Activated naive CD4-positive, alpha-beta T cell treated with anti-CD3 and anti-CD28 coated beads, Interleukin-2, amount 50 U/mL, for 16 hours (primary cell): ENCODE data around the gene VWA5B2.
A peak's percentile ranks its signal among the peaks of the same experiment; 100 is the strongest.

ENCODE experiments used
- DNase-seq: peaks from one replicate; pipeline ENCODE4 v3.0.0-alpha.2; 2020

VWA5B2 gene

GRCh38 chr3:184227481-184227935 lies 1.9 kb upstream of the VWA5B2 start:
- DNase-seq, result peak; percentile 57

DNA sequence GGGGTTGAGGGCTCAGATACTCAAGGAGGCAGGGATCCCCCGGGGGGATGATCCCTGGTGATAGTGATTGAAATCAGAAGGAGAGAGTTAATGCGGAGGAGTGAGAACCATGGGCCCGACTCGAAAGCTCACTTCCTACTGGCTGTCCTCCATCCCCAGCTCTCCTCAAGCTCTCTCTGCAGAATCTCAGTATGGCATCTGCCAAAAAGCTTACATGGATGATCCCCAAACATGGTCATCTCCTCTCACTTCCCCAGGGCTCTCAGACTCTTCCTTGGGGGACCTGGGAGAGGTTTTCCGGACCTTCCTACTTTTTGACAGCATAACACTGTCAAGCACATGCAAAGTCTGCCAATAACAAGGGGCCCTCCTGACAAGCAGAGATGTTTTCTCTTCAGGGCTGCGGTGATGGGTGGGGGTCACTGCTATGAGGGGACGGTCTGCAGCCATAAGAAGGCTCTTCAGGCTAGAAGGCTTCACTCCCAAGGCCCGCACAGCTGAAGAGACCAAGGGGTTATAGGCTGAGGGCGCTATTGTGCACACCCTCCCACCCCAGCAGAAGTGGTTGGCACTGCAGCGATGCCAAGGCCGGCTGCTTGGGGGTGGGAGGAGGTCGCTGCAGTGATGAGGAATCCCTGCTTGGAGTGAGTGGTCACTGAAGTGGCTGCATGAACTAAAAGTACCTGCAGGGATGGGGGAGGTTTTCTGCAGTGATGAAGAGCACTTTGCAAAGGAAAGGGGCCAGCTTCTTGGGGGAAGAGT lies 828 bp upstream of the VWA5B2 start:
- DNase-seq, result no peak

- no peak for DNase-seq
Observed at GRCh38 chr3:184230081-184230602, 757 bp downstream of the VWA5B2 start.

DNA sequence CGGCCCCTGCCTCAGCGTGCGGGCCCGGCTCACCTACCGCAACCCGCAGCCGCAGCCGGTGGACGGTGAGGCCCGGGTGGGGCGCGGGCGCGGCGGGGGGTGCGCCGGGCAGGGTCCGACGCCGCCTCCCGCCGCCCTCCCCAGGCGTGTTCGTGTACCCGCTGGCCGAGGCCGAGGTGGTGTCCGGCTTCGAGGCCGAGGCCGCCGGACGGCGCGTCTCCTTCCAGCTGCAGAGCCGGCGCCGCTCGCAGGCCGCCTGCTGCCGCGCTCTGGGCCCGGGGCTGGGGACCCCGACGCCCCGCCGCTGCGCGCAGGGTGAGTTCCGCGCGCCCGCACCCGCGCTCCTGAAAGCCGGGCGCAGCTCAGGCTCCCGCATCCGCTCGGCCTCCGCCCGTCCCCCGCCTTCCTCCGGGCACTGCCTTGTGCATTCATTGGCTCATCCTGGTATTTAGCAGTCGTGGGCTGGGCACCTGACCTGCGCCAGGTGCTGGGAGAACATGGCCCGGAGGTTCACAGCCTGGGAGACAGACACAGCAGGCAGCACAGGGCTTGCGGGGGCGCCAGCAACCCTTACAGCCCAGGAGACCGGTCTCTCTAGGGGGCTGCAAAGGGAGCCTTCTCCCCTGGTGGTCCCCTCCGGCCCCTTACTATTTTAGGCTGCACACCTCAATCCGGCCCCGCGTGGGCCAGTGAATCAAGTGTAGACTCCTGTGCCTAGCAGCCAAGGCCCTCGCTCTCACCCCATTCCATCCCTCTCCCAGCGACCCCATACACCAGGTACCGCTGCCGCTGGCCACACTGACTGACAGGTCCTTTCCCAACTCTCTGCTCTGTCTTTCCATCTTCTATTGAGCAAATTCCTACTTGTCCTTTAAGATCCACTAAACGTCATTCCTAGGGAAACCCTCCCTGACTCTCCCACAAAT lies 1.5 kb downstream of the VWA5B2 start:
- DNase-seq, result no peak

GRCh38 chr3:184231671-184232070 lies 2.3 kb downstream of the VWA5B2 start:
- no peak for DNase-seq

- no peak for DNase-seq
Observed at GRCh38 chr3:184233127-184233843, 3.9 kb downstream of the VWA5B2 start.

- no peak for DNase-seq
Observed at GRCh38 chr3:184234224-184234623, 4.8 kb downstream of the VWA5B2 start.

DNA sequence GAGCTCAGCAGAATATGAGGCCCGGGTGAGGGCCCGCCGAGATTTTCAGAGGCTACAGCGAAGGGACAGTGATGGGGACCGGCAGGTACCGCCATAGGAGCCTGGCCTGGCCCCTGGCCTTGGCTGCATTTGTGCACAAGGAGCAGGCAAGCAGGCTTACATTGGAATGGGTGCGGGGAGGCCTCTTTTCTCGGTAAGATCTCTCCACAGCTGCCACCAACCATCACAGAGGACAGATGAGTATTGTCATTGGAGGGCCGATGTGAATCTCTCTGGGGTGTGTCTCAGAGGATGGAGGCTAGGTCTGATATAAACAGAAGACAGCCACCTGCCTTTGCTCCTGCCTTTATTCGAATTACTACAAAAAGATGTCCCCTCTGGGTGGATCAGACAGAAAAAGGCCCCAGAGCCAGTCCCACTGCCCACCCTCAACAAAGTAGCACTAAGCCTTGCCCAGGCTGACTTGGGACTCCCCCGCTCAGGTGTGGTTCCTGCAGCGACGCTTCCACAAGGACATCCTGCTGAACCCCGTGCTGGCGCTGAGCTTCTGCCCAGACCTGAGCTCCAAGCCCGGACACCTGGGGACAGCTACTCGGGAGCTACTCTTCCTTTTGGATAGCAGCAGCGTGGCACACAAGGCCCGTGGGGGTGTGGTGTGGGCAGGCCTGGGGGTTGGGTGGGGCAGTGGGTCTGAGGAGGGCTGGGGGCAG lies 5.4 kb downstream of the VWA5B2 start:
- no peak for DNase-seq

- DNase-seq, result no peak
Observed at GRCh38 chr3:184235381-184236032, 6.1 kb downstream of the VWA5B2 start.

- DNase-seq, result no peak
Observed at GRCh38 chr3:184236033-184236410, 6.6 kb downstream of the VWA5B2 start.

DNA sequence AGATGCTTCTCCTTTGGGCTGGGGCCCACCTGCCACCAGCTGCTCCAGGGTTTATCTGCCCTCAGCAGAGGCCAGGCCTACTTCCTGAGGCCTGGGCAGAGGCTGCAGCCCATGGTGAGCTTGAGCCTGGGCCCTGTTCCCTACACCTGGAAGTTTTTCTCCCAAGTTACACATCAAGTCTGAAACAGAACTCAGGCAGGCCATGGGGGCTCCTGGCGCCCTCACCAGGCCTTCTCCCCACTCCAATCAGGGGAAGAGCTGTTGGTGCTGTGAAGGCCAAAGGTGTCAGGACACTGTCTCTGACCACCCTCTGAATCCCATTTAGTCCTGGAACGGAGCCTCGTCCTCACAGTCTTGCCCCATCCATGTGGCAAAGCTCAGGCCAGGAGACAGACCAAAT lies 7.3 kb downstream of the VWA5B2 start:
- DNase-seq, result no peak

DNA sequence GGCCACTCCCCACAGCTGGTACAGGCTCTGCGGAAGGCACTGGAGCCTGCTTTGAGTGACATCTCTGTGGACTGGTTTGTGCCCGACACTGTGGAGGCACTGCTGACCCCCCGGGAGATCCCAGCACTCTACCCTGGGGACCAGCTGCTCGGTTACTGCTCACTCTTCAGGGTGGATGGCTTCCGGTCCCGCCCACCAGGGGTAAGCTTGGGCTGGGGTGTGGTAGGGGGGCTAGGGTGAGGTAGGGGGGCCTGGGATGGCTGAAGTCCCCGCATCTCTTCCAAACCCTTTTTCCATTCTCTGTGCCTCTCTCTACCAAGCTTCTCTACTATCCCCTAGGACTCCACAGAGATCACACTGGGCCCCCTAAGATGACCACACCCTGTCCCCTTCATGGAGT lies 7.8 kb downstream of the VWA5B2 start:
- DNase-seq, result no peak

DNA sequence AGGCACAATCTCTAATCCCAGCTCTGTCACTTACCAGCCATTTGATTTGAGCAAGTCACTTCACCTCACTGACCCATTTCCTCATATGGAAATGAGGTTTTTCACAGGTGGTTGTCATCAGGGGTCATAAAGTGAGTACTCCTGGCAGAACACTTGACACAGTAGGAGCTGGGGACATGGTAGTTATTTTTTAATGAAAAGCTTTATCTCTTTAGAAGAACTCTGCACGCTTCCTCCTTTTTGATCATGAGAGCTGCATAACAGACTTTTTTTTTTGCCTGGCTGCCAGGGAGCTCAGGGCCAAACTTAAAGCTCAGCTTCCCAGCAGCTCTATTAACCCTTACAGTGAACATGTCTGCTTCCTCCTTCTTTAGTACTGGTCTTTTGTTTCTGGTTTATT lies 8.4 kb downstream of the VWA5B2 start:
- no peak for DNase-seq

DNA sequence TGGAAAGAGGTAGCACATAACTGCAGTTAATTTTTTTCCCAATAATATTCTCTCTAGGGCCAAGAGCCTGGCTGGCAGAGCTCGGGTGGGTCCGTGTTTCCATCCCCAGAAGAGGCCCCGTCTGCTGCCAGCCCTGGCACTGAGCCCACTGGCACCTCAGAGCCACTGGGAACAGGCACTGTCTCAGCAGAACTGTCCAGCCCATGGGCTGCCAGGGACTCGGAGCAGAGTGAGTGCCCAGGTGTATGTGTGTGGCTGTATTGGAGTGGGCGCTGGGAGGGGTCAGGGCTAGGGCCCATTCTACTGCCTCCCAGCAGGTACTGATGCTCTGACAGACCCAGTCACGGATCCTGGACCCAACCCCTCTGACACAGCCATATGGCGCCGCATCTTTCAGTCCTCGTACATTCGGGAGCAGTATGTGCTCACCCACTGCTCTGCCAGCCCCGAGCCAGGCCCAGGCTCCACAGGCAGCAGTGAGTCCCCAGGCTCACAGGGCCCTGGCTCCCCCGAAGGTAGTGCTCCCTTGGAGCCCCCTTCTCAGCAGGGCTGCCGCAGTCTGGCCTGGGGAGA lies 8.9 kb downstream of the VWA5B2 start:
- DNase-seq, result no peak

- no peak for DNase-seq
Observed at GRCh38 chr3:184239221-184239620, 9.8 kb downstream of the VWA5B2 start.

DNA sequence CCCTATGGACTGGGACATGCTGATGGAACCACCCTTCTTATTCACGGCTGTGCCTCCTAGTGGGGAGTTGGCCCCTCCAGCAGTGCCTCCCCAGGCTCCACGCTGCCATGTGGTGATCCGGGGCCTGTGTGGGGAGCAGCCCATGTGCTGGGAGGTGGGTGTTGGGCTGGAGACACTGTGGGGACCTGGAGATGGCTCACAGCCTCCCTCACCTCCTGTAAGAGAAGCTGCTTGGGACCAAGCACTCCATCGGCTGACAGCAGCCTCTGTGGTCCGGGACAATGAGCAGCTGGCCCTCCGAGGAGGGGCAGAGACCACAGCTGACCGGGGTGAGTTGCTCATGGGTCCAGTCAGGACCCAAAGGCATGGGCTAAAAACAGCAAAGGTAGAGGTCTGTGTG lies 10.3 kb downstream of the VWA5B2 start:
- DNase-seq, result no peak

DNA sequence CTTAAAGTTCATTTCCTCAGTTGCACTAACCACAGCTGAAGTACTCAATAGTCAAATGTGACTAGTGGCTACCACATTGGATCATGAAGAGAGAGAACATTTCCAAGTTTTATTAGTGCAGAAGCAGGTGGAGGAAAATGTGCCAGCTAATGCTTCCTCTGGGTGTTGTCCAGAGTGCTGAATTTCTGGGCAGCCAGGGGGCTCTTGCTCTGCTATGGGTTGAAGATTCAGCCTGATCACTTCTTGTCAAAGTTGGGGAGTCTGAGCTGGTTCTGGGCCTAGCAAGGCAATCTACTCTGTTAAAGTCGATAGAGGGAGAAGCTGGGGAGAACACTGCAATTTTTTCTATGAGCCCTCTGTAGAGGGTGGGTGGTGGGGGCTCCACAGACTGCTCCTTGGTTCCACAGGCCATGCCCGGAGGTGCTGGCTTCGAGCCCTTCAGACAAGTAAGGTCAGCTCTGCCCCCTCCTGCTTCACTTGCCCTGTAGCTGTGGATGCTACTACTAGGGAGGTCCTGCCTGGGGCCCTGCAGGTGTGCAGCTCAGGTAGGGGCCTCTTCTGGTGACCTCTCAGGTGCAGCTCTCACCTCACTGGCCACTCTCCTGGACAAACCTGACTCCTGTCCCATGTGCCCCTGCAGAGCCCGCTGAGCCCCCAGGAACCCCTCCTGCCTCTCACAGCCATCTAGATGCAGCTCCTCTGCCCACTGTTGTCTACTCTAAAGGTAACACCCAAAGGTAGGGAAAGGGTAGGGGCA lies 11.2 kb downstream of the VWA5B2 start:
- DNase-seq, result no peak

- no peak for DNase-seq
Observed at GRCh38 chr3:184241141-184241446, 11.7 kb downstream of the VWA5B2 start.

DNA sequence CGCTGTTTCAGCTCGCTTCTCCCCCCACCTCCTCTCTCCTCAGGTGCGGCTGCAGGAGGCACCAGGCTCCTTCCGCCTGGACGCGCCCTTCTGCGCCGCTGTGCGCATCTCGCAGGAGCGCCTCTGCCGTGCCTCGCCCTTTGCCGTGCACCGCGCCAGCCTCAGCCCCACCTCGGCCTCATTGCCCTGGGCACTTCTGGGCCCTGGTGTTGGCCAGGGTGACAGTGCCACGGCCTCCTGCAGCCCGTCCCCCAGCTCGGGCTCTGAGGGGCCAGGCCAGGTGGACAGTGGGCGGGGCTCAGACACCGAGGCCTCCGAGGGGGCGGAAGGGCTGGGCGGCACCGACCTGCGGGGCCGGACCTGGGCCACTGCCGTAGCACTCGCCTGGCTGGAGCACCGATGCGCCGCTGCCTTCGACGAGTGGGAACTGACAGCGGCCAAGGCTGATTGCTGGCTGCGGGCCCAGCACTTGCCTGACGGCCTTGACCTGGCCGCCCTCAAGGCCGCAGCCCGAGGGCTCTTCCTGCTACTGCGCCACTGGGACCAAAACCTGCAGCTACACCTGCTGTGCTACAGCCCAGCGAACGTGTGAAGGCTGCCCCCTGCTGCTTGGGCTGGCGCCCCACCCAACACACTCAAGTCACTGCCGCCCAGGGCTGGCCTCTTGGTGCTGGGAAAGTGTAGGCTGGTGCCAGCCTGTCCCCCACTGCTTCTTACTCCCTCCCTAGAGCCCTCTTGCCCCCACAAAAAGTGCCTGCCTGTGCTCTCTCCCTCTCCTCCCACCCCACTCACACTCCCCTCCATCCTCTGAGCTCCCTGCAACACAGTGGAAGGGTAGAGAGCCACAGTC lies 12.3 kb downstream of the VWA5B2 start:
- DNase-seq, result no peak

DNA sequence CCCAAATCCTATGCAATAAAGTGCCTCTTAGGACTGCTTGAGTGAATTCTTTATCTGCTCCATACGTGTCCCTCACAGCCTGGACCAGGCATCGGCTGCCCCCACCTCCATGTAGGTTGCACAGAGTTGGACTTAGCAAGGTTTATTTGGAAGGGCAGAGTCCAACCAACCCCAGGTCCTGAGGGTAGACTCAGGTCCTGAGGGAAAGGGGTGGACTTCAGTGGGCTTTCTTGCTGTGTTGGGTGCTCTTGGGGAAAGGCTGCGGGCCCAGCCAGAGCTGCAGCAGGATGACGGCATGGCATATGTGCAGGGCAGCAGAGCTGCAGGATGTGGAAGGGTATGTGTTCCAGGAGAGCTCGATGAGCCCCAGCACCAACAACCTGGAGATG lies 12.9 kb downstream of the VWA5B2 start:
- DNase-seq, result no peak
